GM12873 (cell line): ENCODE results near the gene MCTP1.

Experiments
- CTCF ChIP-seq: IDR thresholded peaks from 2 replicates; pipeline ENCODE4 v1.5.1; 2012; ENCODE audit warnings: low read depth, mild to moderate bottlenecking, moderate library complexity, low read length, control low read depth; ENCODE audit not compliant: insufficient read depth; ENCODE audit errors: missing control alignments

The MCTP1 gene

GRCh38 chr5:95284572-95285408 lies at the start of gene MCTP1:
TSS of gene MCTP1 (minus strand) at chr5:95285094.
- no peak for TF ChIP-seq CTCF

GRCh38 chr5:95332158-95332557 lies 47.3 kb upstream of the MCTP1 start:
- no peak for TF ChIP-seq CTCF

- TF ChIP-seq CTCF = no peak
Observed at GRCh38 chr5:95331358-95331757, 46.5 kb upstream of the MCTP1 start.

GRCh38 chr5:95327211-95327610 lies 42.3 kb upstream of the MCTP1 start:
- TF ChIP-seq CTCF = no peak

GRCh38 chr5:95317687-95318086 lies 32.8 kb upstream of the MCTP1 start:
- no peak for TF ChIP-seq CTCF

GRCh38 chr5:95317085-95317484 lies 32.2 kb upstream of the MCTP1 start:
- TF ChIP-seq CTCF = no peak

- TF ChIP-seq CTCF = no peak
Observed at GRCh38 chr5:95304711-95305110, 19.8 kb upstream of the MCTP1 start.
